Type B pancreatic cell (in vitro differentiated cells): ENCODE measurements around the gene MLLT1. TPM values are rescaled to one million over a fixed set of nuclear protein-coding genes. Genes with fewer than 3 reads are reported as not detected.

Experiments
- DNase-seq: peaks from one replicate; pipeline ENCODE4 v3.0.0; 2021; ENCODE audit warnings: mixed read lengths; ENCODE audit not compliant: unreplicated experiment; ENCODE audit errors: extremely low spot score
- H3K27ac Mint-ChIP-seq: 2 replicates; pipeline ENCODE4 v1.8.0; 2021; ENCODE audit warnings: mild to moderate bottlenecking, mixed read lengths
- H3K27me3 Mint-ChIP-seq: 2 replicates; pipeline ENCODE4 v1.8.0; 2021; ENCODE audit warnings: mixed read lengths
- H3K36me3 Mint-ChIP-seq: 2 replicates; pipeline ENCODE4 v1.8.0; 2021; ENCODE audit warnings: mixed read lengths
- H3K4me1 Mint-ChIP-seq: one replicate; pipeline ENCODE4 v1.8.0; 2021; ENCODE audit warnings: mixed read lengths; ENCODE audit not compliant: unreplicated experiment
- H3K4me3 Mint-ChIP-seq: 2 replicates; pipeline ENCODE4 v1.8.0; 2021; ENCODE audit warnings: mild to moderate bottlenecking, mixed read lengths
- H3K9me3 Mint-ChIP-seq: 2 replicates; pipeline ENCODE4 v1.8.0; 2021; ENCODE audit warnings: mixed read lengths
- CTCF ChIP-seq: fragments of 200-600 bp; sonication (generic); conservative IDR thresholded peaks from 2 replicates; pipeline ENCODE4 v1.5.0; 2021; ENCODE audit warnings: antibody characterized with exemption, mild to moderate bottlenecking
- total RNA-seq: library from RNA; stranded (reverse); gene quantifications from 2 replicates; pipeline ENCODE4 v1.2.1, GENCODE V29; 2021; ENCODE audit warnings: low replicate concordance

The MLLT1 gene
- total RNA-seq, 1 donor from 2014 or later, result 106 TPM

DNA sequence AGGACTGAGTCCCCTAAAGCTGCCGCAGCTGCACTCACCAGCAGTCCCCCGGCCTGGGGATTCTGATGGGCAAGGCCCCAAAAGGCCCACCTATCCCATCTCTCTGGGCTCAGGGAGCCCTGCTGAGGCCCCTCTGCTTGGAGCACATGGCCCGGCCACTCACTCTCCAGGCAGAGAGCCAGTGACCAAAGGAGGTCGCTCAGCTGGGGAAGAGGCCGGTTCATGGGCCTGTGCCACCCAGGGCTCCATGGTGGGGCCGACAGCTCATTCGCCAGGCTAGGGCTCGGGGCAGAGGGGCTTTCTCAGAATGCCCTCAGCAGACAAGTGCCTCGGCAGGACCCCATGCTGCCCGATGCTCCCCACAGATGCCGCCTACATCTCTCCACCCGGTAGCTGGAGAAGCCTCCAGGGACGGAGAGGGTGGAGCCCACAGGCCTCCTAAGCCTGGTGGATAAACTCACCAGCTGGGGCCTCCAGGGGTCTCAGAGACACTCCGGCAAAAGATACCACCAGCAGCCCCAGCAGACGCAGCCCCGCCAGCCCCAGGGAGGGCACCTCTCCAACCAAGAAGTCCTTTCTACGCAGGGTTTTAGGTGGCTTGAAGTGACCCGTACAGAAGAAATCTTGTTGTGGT, 54.4 kb downstream of the MLLT1 start:
- no peaks in the 10 kb centered on the region for H3K9me3 Mint-ChIP-seq

DNA sequence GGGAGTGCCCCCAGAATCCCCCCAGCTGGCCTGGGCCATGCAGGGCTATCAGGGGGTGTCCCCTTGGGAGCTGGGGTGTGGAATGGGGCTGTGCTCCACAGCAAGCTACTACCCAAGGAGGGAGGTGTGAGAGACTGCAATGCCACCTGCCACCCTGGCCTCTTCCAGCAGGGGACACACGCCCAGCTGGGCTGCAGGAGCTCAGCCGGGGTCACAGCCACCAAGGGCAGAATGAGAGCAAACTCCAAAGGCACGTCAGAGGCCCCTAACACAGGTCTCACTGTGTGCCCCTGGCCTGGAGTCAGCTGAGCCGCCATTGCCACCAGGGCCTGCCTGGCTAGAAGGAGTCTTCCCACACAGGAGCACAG, 55.5 kb downstream of the MLLT1 start:
- no peaks in the 10 kb centered on the region for H3K27me3 Mint-ChIP-seq
- no peak for DNase-seq
- no peak overlapping the region for H3K4me3 Mint-ChIP-seq
- no peak overlapping the region for H3K27ac Mint-ChIP-seq
- H3K4me1 Mint-ChIP-seq, result no peaks in the 10 kb centered on the region
- H3K36me3 Mint-ChIP-seq, result peaks cover under 1% of the 10 kb centered on the region
- no peak for TF ChIP-seq CTCF
- no peaks in the 10 kb centered on the region for H3K9me3 Mint-ChIP-seq

More for the DNA sequence above, 54.4 kb downstream of the MLLT1 start:
- peaks cover 5% of the 10 kb centered on the region for H3K36me3 Mint-ChIP-seq
- H3K27ac Mint-ChIP-seq, result no peak overlapping the region
- peaks cover 4% of the 10 kb centered on the region for H3K4me1 Mint-ChIP-seq
- TF ChIP-seq CTCF, result no peak
- H3K27me3 Mint-ChIP-seq, result no peaks in the 10 kb centered on the region
- no peak overlapping the region for H3K4me3 Mint-ChIP-seq
- no peak for DNase-seq

DNA sequence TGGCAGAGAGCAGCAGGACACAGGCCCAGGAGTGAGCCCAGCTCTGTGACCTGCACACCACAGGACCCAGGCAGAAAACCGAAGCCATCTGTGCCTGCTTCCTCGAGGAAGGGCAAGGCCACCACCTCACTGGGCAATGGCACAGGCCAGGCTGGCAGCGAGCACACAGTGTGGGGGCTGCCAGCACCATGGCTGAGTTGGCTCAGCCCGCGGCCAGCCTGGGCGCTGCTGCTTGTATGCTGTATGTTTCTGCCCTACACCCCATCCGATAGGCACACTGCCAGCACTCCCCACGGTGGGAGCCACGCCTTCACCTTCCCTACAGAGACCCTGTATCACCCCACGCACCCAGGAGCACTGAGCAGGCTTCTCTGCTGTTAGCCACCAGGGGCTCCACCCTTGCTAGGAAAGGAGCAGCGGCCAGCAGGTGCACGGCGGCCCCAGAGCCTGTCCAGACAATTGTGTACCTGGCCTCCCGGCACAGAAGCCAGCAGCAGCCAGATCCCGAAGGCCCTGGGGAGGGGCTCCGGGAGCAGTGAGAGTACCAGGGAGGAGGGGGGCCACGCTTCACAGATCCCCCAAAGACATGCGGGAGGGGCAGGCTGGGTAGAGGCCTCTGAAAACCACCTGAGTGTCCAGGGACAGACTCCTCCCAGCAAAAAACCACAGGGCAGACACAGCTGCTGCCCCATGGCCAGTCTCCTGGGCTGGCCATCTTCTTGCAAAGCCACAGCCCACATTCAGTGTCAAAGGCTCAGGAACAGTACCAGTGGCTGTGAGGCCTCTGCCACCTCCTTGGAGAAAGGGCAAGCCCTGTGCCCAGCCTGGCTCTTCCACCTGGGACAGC, 56.1 kb downstream of the MLLT1 start:
- no peaks in the 10 kb centered on the region for H3K36me3 Mint-ChIP-seq
- no peaks in the 10 kb centered on the region for H3K4me1 Mint-ChIP-seq
- H3K27ac Mint-ChIP-seq, result no peak overlapping the region
- no peaks in the 10 kb centered on the region for H3K27me3 Mint-ChIP-seq
- no peaks in the 10 kb centered on the region for H3K9me3 Mint-ChIP-seq
- no peak overlapping the region for H3K4me3 Mint-ChIP-seq
- no peak for TF ChIP-seq CTCF
- no peak for DNase-seq

DNA sequence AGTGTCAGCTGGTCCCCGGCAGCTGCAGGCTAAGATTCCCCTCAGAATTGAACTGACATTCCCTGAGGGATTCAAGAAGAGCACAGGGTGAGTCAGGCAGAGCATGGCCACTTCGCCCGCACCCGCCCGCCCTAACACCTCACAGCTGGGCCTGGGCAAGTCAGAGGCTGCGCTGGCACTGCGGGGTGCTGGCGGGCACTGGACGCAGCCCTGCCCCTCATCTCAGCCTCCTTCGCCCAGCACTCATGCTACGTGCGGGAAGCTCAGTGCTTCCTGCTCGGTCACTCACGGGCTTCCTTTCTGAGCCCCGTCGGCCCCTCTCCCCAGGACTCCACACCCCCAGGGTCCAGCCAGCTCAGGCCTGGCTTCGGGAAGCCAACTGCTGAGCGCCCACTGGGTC, 56.9 kb downstream of the MLLT1 start:
- Mint-ChIP-seq H3K4me3 (no peak overlapping the region), H3K27me3 (no peaks in the 10 kb centered on the region), H3K36me3 (no peaks in the 10 kb centered on the region), H3K27ac (no peak overlapping the region), H3K4me1 (no peaks in the 10 kb centered on the region), H3K9me3 (no peaks in the 10 kb centered on the region)
- no peak for DNase-seq
- no peak for TF ChIP-seq CTCF

DNA sequence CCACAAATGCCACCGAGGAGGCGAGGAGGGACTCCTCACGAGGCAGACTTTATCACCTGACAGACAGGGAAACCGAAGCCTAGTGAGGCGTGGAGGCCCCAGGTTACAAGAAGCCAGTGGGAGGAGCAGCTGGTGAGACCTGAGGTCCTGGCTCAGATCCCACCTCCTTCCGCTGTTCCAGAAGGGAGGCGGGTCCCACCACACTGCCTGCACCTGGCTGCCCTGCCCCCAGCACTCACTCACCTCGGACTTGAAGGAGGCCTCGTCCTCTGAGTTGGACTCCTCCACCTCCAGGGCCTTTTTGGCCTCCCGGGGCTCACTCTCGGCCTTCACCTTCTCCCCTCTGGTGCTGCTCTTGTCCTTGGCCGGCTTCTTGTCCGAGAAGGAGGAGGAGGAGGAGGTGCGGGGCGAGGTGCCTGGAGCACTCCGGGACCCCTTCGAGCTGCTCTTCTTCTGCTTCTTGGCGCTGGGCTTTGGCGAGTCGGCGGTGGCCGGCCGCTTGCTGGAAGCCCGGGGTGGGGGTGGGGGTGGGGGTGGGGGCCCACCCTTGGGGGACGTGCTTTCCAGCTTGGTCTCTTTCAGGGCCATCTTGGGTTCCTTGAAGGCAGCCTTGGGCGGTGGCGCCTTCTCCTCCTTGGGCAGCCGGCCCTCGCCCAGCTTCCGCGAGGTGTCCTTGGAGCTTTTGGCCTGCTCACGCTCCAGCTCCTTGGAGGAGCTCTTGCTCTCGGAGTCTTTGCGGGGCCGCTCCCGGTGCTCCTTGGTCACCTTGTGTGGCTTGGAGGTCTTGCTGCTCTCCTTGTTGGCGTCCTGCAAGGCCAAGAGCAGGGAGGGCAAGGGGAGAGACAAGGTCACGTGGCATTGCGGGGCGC, 57.7 kb downstream of the MLLT1 start:
- Mint-ChIP-seq H3K4me1 (no peaks in the 10 kb centered on the region), H3K36me3 (no peaks in the 10 kb centered on the region), H3K27me3 (no peaks in the 10 kb centered on the region), H3K4me3 (no peak overlapping the region), H3K9me3 (no peaks in the 10 kb centered on the region), H3K27ac (no peak overlapping the region)
- DNase-seq, result no peak
- TF ChIP-seq CTCF, result no peak
